Natural killer cell (primary cell): ENCODE results near the gene SELENOI. TPM values are rescaled to one million over a fixed set of nuclear protein-coding genes. Genes with fewer than 3 reads are reported as not detected.

Experiments
- ATAC-seq, 3 donors: fragments of 150-1000 bp in 2 of 3; fragments of 200-7000 bp in 1 of 3; cut with Tn5 transposase; 1 replicate in 1 of 3; 2 replicates in 2 of 3; pipeline ENCODE4 v1.10.0; 2021; ENCODE audit warnings: mild to moderate bottlenecking in 2 of 3, moderate library complexity in 2 of 3
- DNase-seq, 2 donors: peaks; one replicate each; pipeline versions ENCODE4 v3.0.0 to v3.0.0-alpha.2; 2013 to 2021; ENCODE audit warnings: mixed read lengths in 1 of 2
- H3K27ac ChIP-seq: one replicate; pipeline ENCODE4 v1.5.1; 2013; ENCODE audit warnings: mild to moderate bottlenecking, low read length
- H3K27me3 ChIP-seq: one replicate; pipeline ENCODE4 v1.6.1; 2013; ENCODE audit warnings: low read length; ENCODE audit not compliant: control insufficient read depth, insufficient read depth
- H3K36me3 ChIP-seq: one replicate; pipeline ENCODE4 v1.6.1; 2013; ENCODE audit warnings: low read length; ENCODE audit not compliant: control insufficient read depth, insufficient read depth
- H3K4me1 ChIP-seq: one replicate; pipeline ENCODE4 v1.6.1; 2013; ENCODE audit warnings: low read length; ENCODE audit not compliant: control insufficient read depth, insufficient read depth
- H3K4me3 ChIP-seq: one replicate; pipeline ENCODE4 v1.5.1; 2013; ENCODE audit warnings: low read length
- H3K9me3 ChIP-seq: one replicate; pipeline ENCODE4 v1.6.1; 2013; ENCODE audit warnings: low read length; ENCODE audit not compliant: control insufficient read depth, insufficient read depth
- H3K27ac Mint-ChIP-seq, 2 donors: one replicate each; pipeline ENCODE4 v1.8.0; 2022; ENCODE audit warnings: mild to moderate bottlenecking in 2 of 2, mixed read lengths in 2 of 2, moderate library complexity in 1 of 2
- H3K27me3 Mint-ChIP-seq, 2 donors: one replicate each; pipeline ENCODE4 v1.8.0; 2022; ENCODE audit warnings: low read depth in 2 of 2, mixed read lengths in 2 of 2
- H3K36me3 Mint-ChIP-seq: one replicate; pipeline ENCODE4 v1.8.0; 2022; ENCODE audit warnings: mixed read lengths
- H3K4me1 Mint-ChIP-seq, 2 donors: one replicate each; pipeline ENCODE4 v1.8.0; 2022; ENCODE audit warnings: mixed read lengths in 2 of 2
- H3K4me3 Mint-ChIP-seq: one replicate; pipeline ENCODE4 v1.8.0; 2022; ENCODE audit warnings: mild to moderate bottlenecking, moderate library complexity, mixed read lengths
- H3K9me3 Mint-ChIP-seq, 2 donors: one replicate each; pipeline ENCODE4 v1.8.0; 2022; ENCODE audit warnings: mixed read lengths in 2 of 2
- WGBS: methylation state at CpG from one replicate; pipeline ENCODE4 v1.1.7; 2013; ENCODE audit warnings: missing lambda C conversion rate; ENCODE audit not compliant: insufficient coverage; 5-methylcytosine and 5-hydroxymethylcytosine counted together
- intact Hi-C: fragments of 100-400 bp; cut with micrococcal nuclease; formaldehyde crosslinking; loops from one replicate; pipeline ENCODE4 v1.14.2; 2022
- total RNA-seq, 4 donors: library from RNA; stranded (reverse); fragments of 120-200 nt in 1 of 4; gene quantifications; one replicate each; pipeline versions ENCODE4 v1.2.3 to v1.2.4, GENCODE V29; 2013 to 2022
- TF ChIP-seq, protein P1 (sequence below): fragments of 200-600 bp; IDR thresholded peaks from one replicate; pipeline ENCODE4 v1.8.0; 2022; ENCODE audit warnings: antibody characterized with exemption

SELENOI gene
- total RNA-seq, 3 donors from 2014 or later (not counting 1 experiment from before 2014, with no cell fraction given) = 28.1 to 47.6 (median 36.4) TPM

DNA sequence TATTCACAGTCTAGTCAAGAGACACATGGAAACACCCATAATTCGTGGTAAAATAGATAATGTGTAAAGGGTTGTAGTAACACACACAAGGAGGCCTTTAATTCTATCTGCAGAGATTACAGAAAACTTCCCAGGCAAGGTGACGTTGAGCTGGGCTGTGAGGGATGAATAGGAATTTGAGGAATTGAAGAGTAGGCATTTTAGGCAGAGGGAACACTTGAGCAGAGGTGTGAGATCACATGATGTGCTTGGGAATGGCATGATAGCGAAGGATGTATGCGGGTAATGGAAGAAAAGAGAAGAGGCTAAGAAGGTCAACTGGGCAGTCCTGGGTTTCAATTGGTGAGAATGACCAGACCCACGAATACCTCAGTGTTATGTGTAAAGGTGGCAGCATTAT lies 76.0 kb downstream of the SELENOI start:
- Mint-ChIP-seq H3K27ac (no peak overlapping the region), H3K36me3 (no peaks in the 10 kb centered on the region), H3K27me3 (peaks cover 0 to 4% of the 10 kb centered on the region in 2 donors), H3K4me3 (no peak overlapping the region), H3K9me3 (no peaks in the 10 kb centered on the region), H3K4me1 (no peaks in the 10 kb centered on the region)
- 78% methylated on average over 5 of the region's 5 CpGs for WGBS
- intact Hi-C loops = no loop called here
- TF ChIP-seq, protein P1, sequence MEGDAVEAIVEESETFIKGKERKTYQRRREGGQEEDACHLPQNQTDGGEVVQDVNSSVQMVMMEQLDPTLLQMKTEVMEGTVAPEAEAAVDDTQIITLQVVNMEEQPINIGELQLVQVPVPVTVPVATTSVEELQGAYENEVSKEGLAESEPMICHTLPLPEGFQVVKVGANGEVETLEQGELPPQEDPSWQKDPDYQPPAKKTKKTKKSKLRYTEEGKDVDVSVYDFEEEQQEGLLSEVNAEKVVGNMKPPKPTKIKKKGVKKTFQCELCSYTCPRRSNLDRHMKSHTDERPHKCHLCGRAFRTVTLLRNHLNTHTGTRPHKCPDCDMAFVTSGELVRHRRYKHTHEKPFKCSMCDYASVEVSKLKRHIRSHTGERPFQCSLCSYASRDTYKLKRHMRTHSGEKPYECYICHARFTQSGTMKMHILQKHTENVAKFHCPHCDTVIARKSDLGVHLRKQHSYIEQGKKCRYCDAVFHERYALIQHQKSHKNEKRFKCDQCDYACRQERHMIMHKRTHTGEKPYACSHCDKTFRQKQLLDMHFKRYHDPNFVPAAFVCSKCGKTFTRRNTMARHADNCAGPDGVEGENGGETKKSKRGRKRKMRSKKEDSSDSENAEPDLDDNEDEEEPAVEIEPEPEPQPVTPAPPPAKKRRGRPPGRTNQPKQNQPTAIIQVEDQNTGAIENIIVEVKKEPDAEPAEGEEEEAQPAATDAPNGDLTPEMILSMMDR = no peak
- H3K36me3 ChIP-seq = no peaks in the 10 kb centered on the region
- DNase-seq = no peak
- H3K4me3 ChIP-seq = no peak overlapping the region
- H3K4me1 ChIP-seq = no peaks in the 10 kb centered on the region
- ATAC-seq = no peak
- H3K27ac ChIP-seq = no peak overlapping the region
- H3K27me3 ChIP-seq = no peaks in the 10 kb centered on the region
- no peaks in the 10 kb centered on the region for H3K9me3 ChIP-seq

DNA sequence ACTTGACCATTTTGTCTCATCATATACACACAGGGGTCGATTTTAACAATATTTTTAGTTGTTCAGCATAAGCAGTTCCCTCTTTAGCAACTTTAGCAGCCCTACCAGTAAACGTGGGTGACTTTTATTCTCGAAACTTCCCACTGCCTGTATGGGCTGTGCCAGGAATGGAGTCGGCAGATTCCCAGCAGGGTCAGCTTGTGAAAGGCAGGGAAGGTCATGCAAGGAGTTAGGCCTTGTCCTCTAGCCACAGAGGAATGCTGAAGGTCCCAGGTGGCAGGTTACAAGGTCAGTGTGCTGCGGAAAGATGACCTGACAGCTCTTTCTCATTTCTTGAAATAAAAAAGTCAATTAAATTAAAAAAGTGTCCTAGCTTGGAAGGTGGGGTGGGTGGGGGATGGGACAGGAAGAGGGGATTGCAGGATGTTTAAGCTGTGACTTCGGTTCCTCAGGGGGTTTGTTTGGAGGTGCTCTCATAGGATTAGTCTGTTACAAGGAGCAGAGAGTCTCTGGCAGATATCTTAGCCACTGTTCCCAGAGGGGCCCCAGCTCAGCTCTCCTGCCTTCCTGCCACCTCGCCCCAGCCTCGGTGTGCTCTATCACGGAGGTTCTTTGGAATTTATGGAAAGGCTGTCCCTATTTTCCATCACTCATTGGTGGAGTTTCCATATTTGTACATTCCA lies 77.1 kb downstream of the SELENOI start:
- intact Hi-C loops = no loop called here
- 75% methylated on average over 9 of the region's 9 CpGs for WGBS
- no peaks in the 10 kb centered on the region for H3K4me1 Mint-ChIP-seq
- DNase-seq = no peak
- no peak overlapping the region for H3K4me3 Mint-ChIP-seq
- no peaks in the 10 kb centered on the region for H3K9me3 Mint-ChIP-seq
- TF ChIP-seq, protein P1 = no peak
- no peaks in the 10 kb centered on the region for H3K27me3 ChIP-seq
- no peaks in the 10 kb centered on the region for H3K4me1 ChIP-seq
- no peaks in the 10 kb centered on the region for H3K36me3 ChIP-seq
- no peak overlapping the region for H3K27ac ChIP-seq
- no peak overlapping the region for H3K4me3 ChIP-seq
- no peak overlapping the region for H3K27ac Mint-ChIP-seq
- ATAC-seq = no peak
- no peaks in the 10 kb centered on the region for H3K9me3 ChIP-seq
- no peaks in the 10 kb centered on the region for H3K36me3 Mint-ChIP-seq
- peaks cover 3 to 9% of the 10 kb centered on the region in 2 donors for H3K27me3 Mint-ChIP-seq

DNA sequence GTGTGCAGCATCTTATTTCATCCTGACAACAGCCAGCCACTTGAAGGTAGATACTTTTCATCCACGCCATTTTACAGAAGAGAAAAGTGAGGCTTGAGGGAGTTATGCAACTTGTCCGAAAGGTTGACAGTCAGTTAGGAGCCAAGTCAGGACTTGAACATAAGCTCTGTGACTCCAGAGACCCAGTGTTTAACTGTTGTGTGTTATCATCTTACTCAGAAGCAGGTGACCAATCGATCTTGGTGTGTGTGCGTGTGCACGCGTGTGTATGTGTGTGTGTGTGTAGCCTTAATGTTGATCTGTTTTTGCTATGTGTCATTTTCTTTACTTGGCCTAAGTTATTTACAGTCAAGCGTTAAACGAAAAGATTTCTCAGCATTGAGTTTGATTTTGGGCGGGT lies 77.8 kb downstream of the SELENOI start:
- H3K27ac ChIP-seq = no peak overlapping the region
- 90% methylated on average over 9 of the region's 9 CpGs for WGBS
- intact Hi-C loops = no loop called here
- H3K4me1 ChIP-seq = no peaks in the 10 kb centered on the region
- H3K4me1 Mint-ChIP-seq = no peaks in the 10 kb centered on the region
- ATAC-seq (no peak), DNase-seq (no peak)
- H3K27me3 Mint-ChIP-seq = peaks cover 3 to 8% of the 10 kb centered on the region in 2 donors
- H3K9me3 ChIP-seq = no peaks in the 10 kb centered on the region
- H3K27ac Mint-ChIP-seq = no peak overlapping the region
- no peak overlapping the region for H3K4me3 Mint-ChIP-seq
- H3K4me3 ChIP-seq = no peak overlapping the region
- no peaks in the 10 kb centered on the region for H3K36me3 ChIP-seq
- H3K36me3 Mint-ChIP-seq = no peaks in the 10 kb centered on the region
- H3K9me3 Mint-ChIP-seq = no peaks in the 10 kb centered on the region
- TF ChIP-seq, protein P1 = no peak
- H3K27me3 ChIP-seq = no peaks in the 10 kb centered on the region

DNA sequence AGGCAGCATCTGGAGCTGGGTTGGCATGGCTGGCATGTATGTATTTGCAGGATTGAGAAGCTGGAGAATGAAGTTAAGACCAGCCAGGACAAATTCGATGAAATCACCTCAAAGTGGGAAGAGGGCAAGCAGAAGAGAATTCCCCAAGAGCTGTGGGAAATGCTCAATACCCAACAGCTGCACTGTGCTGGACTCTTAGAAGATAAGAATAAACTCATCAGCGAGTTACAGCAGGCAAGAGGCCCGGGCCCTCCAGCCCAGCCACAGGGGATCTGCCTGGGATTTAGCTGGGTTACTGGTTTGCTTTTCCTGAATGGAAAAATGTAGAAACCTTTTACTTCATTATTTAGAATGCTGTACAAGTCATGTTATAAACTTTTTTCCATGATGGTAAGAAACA lies 78.3 kb downstream of the SELENOI start:
- Histone ChIP-seq H3K4me1 (no peaks in the 10 kb centered on the region), H3K27ac (no peak overlapping the region), H3K36me3 (no peaks in the 10 kb centered on the region), H3K9me3 (no peaks in the 10 kb centered on the region), H3K27me3 (no peaks in the 10 kb centered on the region), H3K4me3 (no peak overlapping the region)
- Mint-ChIP-seq H3K4me3 (no peak overlapping the region), H3K36me3 (no peaks in the 10 kb centered on the region), H3K4me1 (no peaks in the 10 kb centered on the region), H3K27ac (no peak overlapping the region), H3K9me3 (no peaks in the 10 kb centered on the region), H3K27me3 (peaks cover 3 to 8% of the 10 kb centered on the region in 2 donors)
- no peak for DNase-seq
- 52% methylated on average over 3 of the region's 3 CpGs for WGBS
- TF ChIP-seq, protein P1 = no peak
- intact Hi-C loops = no loop called here
- no peak for ATAC-seq
